NCI-H524 treated with DMSO at 0.1 percent for 48 hours (cell line): Measurements from ENCODE around the gene SMAP1.

Experiments
- DNase-seq: peaks from one replicate; lab custom pipeline; 2025; lab: John Stamatoyannopoulos, UW

The SMAP1 gene

DNA sequence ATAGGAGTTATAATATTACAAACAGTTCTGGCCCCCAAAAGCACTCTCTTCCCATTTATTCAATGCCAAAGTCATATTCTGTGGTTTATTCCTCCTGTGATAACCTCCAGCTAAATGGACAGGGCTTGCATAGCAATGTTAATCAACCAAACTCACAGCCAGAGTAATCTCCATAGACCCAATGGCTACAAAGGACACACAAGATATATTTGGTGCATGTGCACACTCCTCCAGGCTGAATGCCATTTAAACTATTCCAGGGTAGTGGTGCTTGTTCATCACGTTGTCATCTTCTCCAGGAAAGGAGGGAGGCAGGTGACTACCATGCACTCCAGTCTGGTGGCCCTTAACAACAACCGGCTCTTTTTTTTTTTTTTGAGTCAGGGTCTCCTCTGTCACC lies 232.4 kb downstream of the SMAP1 start:
- no peak for DNase-seq

DNA sequence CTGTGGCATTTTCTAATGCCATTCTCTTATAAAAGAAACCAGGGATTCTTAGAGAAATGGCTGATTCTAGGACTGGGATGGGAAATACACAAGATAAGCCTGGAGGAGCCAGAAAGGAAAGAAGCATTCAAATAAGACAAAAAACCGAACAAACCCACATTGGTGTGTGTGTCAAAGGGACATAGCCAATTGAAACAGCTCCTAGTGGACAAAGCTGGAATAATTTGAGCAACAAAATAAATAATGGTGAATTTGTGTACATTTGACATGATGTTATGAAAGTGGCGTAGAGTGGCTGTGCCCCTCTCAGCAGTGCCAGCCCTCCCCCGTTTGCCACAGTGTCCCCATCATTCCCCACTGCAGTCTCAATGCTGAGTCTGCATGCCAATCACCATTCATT lies 233.6 kb downstream of the SMAP1 start:
- DNase-seq: no peak

DNA sequence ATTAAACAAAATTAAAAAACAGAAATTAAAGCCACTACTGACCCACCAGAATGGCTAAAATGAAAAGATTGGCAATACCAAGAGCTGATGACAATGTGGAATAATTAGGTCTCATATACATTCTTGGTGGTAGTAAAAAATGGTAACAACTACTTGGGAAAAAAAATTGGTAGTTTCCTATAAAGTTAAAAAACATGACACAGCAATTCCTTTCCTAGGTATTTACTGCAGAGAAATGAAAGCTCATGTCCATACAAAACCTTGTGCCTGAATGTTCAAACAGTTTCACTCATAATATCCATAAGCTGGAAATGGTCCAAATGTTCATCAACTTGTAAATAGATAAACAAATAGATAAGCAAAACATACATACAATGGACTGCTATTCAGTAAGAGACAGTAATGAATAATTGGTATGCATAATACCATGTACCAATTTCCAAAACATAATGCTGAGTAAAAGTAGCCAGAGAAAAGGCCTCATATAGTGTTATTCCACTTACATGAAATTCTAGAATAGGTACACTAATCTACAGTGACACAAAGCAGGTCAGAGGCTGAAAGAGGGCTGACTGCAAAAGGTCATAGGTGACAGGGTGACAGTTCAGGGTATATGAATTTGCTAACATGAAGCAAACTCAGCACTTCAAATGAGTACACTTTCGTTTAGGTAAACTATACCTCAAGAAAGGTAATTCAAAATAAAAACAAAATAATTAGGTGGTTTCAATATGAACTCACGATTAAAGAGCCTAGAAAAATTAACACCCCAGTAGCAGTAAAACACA lies 236.2 kb downstream of the SMAP1 start:
- DNase-seq: no peak

DNA sequence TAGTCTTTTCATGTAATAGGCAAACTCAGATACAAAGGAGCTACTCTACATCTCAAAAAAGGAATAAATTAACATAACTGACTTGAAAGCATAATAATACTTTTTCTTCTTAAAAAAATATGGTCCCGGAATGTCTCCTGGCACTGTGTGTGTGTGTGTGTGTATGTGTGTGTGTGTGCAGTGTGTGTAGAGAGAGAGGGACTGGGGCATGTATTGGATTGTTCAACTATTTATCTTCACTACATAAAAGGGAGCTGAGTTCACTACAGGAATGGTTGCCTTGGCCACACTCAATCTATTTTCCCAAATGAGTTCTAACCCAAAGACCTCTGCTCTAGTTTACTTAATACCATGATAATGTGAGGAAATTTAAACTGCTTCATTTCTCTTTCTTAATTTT lies 238.1 kb downstream of the SMAP1 start:
- no peak for DNase-seq
